Activated naive CD4-positive, alpha-beta T cell treated with anti-CD3 and anti-CD28 coated beads, Interleukin-2, amount 10 ng/mL, durations not matched to agents 7 days and 5 days (primary cell): ENCODE data around the gene MYOM1.
"Not testable (repeated sequence)": the region's sequence is repeated elsewhere in the genome, so short reads cannot be mapped to it uniquely, and the experiment has no call there.

Source experiments
- CTCF ChIA-PET: fragments of 350-600 bp; sonication (Branson Sonifier 250); formaldehyde crosslinking; loops from one replicate; lab custom pipeline; 2021; ENCODE audit warnings: antibody characterized with exemption; lab: Charles Lee
- DNase-seq: peaks from one replicate; pipeline ENCODE4 v3.0.0-alpha.2; 2020
- H3K27ac Mint-ChIP-seq: one replicate; pipeline ENCODE4 v1.8.0; 2021; ENCODE audit warnings: mild to moderate bottlenecking, moderate library complexity, mixed read lengths
- H3K27me3 Mint-ChIP-seq: one replicate; pipeline ENCODE4 v1.8.0; 2021; ENCODE audit warnings: mild to moderate bottlenecking, mixed read lengths
- H3K36me3 Mint-ChIP-seq: one replicate; pipeline ENCODE4 v1.8.0; 2021; ENCODE audit warnings: mixed read lengths
- H3K4me1 Mint-ChIP-seq: one replicate; pipeline ENCODE4 v1.8.0; 2021; ENCODE audit warnings: mixed read lengths
- H3K4me3 Mint-ChIP-seq: one replicate; pipeline ENCODE4 v1.8.0; 2021; ENCODE audit warnings: mild to moderate bottlenecking, moderate library complexity, mixed read lengths
- H3K9me3 Mint-ChIP-seq: one replicate; pipeline ENCODE4 v1.8.0; 2021; ENCODE audit warnings: mixed read lengths

MYOM1 gene

GRCh38 chr18:3069671-3070433 lies 149.9 kb downstream of the MYOM1 start:
- Mint-ChIP-seq H3K4me1 (peaks cover 40% of the 10 kb centered on the region), H3K4me3 (no peak overlapping the region), H3K36me3 (no peaks in the 10 kb centered on the region), H3K27me3 (no peaks in the 10 kb centered on the region), H3K27ac (no peak overlapping the region), H3K9me3 (no peaks in the 10 kb centered on the region)
- DNase-seq = no peak
- CTCF ChIA-PET = interaction anchor here (1.1 kb wide), 1 partner anchor 59 kb away, joined by 4 read pairs; no protein-coding TSS in a partner anchor

- peak; percentile 41 for DNase-seq
- peaks cover 48% of the 10 kb centered on the region for H3K4me1 Mint-ChIP-seq
- no peaks in the 10 kb centered on the region for H3K27me3 Mint-ChIP-seq
- H3K4me3 Mint-ChIP-seq = peak overlapping the region; percentile 53
- no peaks in the 10 kb centered on the region for H3K9me3 Mint-ChIP-seq
- no peaks in the 10 kb centered on the region for H3K36me3 Mint-ChIP-seq
- peak overlapping the region; percentile 86 for H3K27ac Mint-ChIP-seq
- CTCF ChIA-PET = no interaction called here
These were observed 152.0 kb downstream of the MYOM1 start for GRCh38 chr18:3067722-3068121.

GRCh38 chr18:3067165-3067661 lies 152.6 kb downstream of the MYOM1 start:
- CTCF ChIA-PET = no interaction called here
- Mint-ChIP-seq H3K27me3 (no peaks in the 10 kb centered on the region), H3K4me1 (peaks cover 53% of the 10 kb centered on the region)

GRCh38 chr18:3066341-3067110 lies 153.2 kb downstream of the MYOM1 start:
- peaks cover 58% of the 10 kb centered on the region for H3K4me1 Mint-ChIP-seq
- no peaks in the 10 kb centered on the region for H3K27me3 Mint-ChIP-seq
- DNase-seq = no peak
- CTCF ChIA-PET = interaction anchor here (1.0 to 8.0 kb wide), 4 partner anchors 56 to 78 kb away, joined by 3 to 253 read pairs (median 20); no protein-coding TSS in a partner anchor
- H3K36me3 Mint-ChIP-seq = no peaks in the 10 kb centered on the region
- H3K27ac Mint-ChIP-seq = peak overlapping the region; percentile 86
- H3K9me3 Mint-ChIP-seq = no peaks in the 10 kb centered on the region
- no peak overlapping the region for H3K4me3 Mint-ChIP-seq

More at GRCh38 chr18:3067165-3067661, 152.6 kb downstream of the MYOM1 start:
- H3K9me3 Mint-ChIP-seq = no peaks in the 10 kb centered on the region
- peak overlapping the region; percentile 53 for H3K4me3 Mint-ChIP-seq
- no peaks in the 10 kb centered on the region for H3K36me3 Mint-ChIP-seq
- H3K27ac Mint-ChIP-seq = peak overlapping the region; percentile 86
- DNase-seq = no peak

- H3K27me3 Mint-ChIP-seq, H3K4me3 Mint-ChIP-seq, DNase-seq, H3K9me3 Mint-ChIP-seq, H3K36me3 Mint-ChIP-seq, H3K27ac Mint-ChIP-seq: not testable (repeated sequence)
- H3K4me1 Mint-ChIP-seq = peaks cover 72% of the 10 kb centered on the region
- CTCF ChIA-PET = interaction anchor here (1.0 to 8.0 kb wide), 25 partner anchors 11 to 186 kb away, joined by 3 to 253 read pairs (median 10); partner anchors contain the start of genes LPIN2 and MYL12A
These were observed 156.0 kb downstream of the MYOM1 start for GRCh38 chr18:3063766-3064165.

- no peaks in the 10 kb centered on the region for H3K36me3 Mint-ChIP-seq
- DNase-seq = peak; percentile 89
- H3K4me1 Mint-ChIP-seq = peaks cover 73% of the 10 kb centered on the region
- peak overlapping the region; percentile 100 for H3K27ac Mint-ChIP-seq
- H3K9me3 Mint-ChIP-seq = no peaks in the 10 kb centered on the region
- H3K4me3 Mint-ChIP-seq = peak overlapping the region; percentile 65
- H3K27me3 Mint-ChIP-seq = no peaks in the 10 kb centered on the region
- CTCF ChIA-PET = interaction anchor here (0.7 to 8.0 kb wide), 43 partner anchors 11 to 187 kb away, joined by 3 to 253 read pairs (median 6); partner anchors contain the start of genes LPIN2 and MYL12A
These were observed 156.7 kb downstream of the MYOM1 start for GRCh38 chr18:3062798-3063680.

GRCh38 chr18:3061581-3062312 lies 158.0 kb downstream of the MYOM1 start:
- no peaks in the 10 kb centered on the region for H3K27me3 Mint-ChIP-seq
- H3K36me3 Mint-ChIP-seq = no peaks in the 10 kb centered on the region
- peak overlapping the region; percentile 100 for H3K27ac Mint-ChIP-seq
- H3K4me1 Mint-ChIP-seq = peaks cover 73% of the 10 kb centered on the region
- no peaks in the 10 kb centered on the region for H3K9me3 Mint-ChIP-seq
- DNase-seq = peak; percentile 67
- CTCF ChIA-PET = interaction anchor here (0.7 to 8.0 kb wide), 28 partner anchors 13 to 185 kb away, joined by 3 to 253 read pairs (median 7); partner anchors contain the start of genes LPIN2 and MYL12A
- peak overlapping the region; percentile 65 for H3K4me3 Mint-ChIP-seq

- no peaks in the 10 kb centered on the region for H3K9me3 Mint-ChIP-seq
- no peaks in the 10 kb centered on the region for H3K36me3 Mint-ChIP-seq
- no peaks in the 10 kb centered on the region for H3K27me3 Mint-ChIP-seq
- peak; percentile 69 for DNase-seq
- CTCF ChIA-PET = interaction anchor here (0.7 to 8.0 kb wide), 14 partner anchors 13 to 351 kb away, joined by 3 to 253 read pairs (median 16); partner anchors contain the start of genes LPIN2 and MYL12A
- H3K4me1 Mint-ChIP-seq = peaks cover 74% of the 10 kb centered on the region
- peak overlapping the region; percentile 65 for H3K4me3 Mint-ChIP-seq
- H3K27ac Mint-ChIP-seq = peak overlapping the region; percentile 100
These were observed 158.8 kb downstream of the MYOM1 start for GRCh38 chr18:3060667-3061580.

- H3K4me1 Mint-ChIP-seq = peaks cover 73% of the 10 kb centered on the region
- no peak overlapping the region for H3K4me3 Mint-ChIP-seq
- CTCF ChIA-PET = interaction anchor here (5.2 to 8.0 kb wide), 2 partner anchors 45 to 62 kb away, joined by 80 to 253 read pairs; partner anchors contain the start of gene LPIN2
- H3K36me3 Mint-ChIP-seq = peaks cover 2% of the 10 kb centered on the region
- H3K9me3 Mint-ChIP-seq = peaks cover 2% of the 10 kb centered on the region
- DNase-seq = peak; percentile 36
- peak overlapping the region; percentile 100 for H3K27ac Mint-ChIP-seq
- peaks cover 3% of the 10 kb centered on the region for H3K27me3 Mint-ChIP-seq
These were observed 160.5 kb downstream of the MYOM1 start for GRCh38 chr18:3059272-3059671.

- H3K4me3 Mint-ChIP-seq = no peak overlapping the region
- DNase-seq = peak; percentile 46
These were observed 161.2 kb downstream of the MYOM1 start for GRCh38 chr18:3058328-3059191.

GRCh38 chr18:3057526-3057925 lies 162.2 kb downstream of the MYOM1 start:
- Mint-ChIP-seq H3K9me3 (peaks cover 11% of the 10 kb centered on the region), H3K36me3 (peaks cover 11% of the 10 kb centered on the region), H3K4me1 (peaks cover 74% of the 10 kb centered on the region), H3K27me3 (peaks cover 4% of the 10 kb centered on the region), H3K4me3 (no peak overlapping the region), H3K27ac (peak overlapping the region; percentile 100)
- DNase-seq = no peak
- CTCF ChIA-PET = interaction anchor here (1.6 kb wide), 1 partner anchor 62 kb away, joined by 4 read pairs; no protein-coding TSS in a partner anchor

More at GRCh38 chr18:3058328-3059191, 161.2 kb downstream of the MYOM1 start:
- Mint-ChIP-seq H3K27ac (peak overlapping the region; percentile 100), H3K36me3 (peaks cover 5% of the 10 kb centered on the region), H3K27me3 (peaks cover 4% of the 10 kb centered on the region), H3K9me3 (peaks cover 5% of the 10 kb centered on the region), H3K4me1 (peaks cover 76% of the 10 kb centered on the region)
- CTCF ChIA-PET = interaction anchor here (8.0 kb wide), 1 partner anchor 61 kb away, joined by 253 read pairs; no protein-coding TSS in a partner anchor
